IPS-NIHi11 (cell line): ENCODE measurements around the gene INSIG1.

Experiments
- DNase-seq: peaks from one replicate; pipeline ENCODE4 v3.0.0; 2012; ENCODE audit warnings: mixed read lengths, low spot score

The INSIG1 gene

GRCh38 chr7:155297517-155298287, at the start of gene INSIG1:
INSIG1 (plus strand) TSS chr7:155297878; CDS start chr7:155298286, 408 bp downstream.
- DNase-seq: peak; percentile 98

GRCh38 chr7:155248366-155248756, 49.3 kb upstream of the INSIG1 start:
- no peak for DNase-seq

GRCh38 chr7:155251831-155252230, 45.8 kb upstream of the INSIG1 start:
- DNase-seq: no peak

GRCh38 chr7:155252444-155252887, 45.2 kb upstream of the INSIG1 start:
- no peak for DNase-seq

GRCh38 chr7:155252892-155253501, 44.7 kb upstream of the INSIG1 start:
- DNase-seq: no peak

- no peak for DNase-seq
These were observed 43.7 kb upstream of the INSIG1 start for GRCh38 chr7:155254018-155254417.

- DNase-seq: no peak
These were observed 42.6 kb upstream of the INSIG1 start for GRCh38 chr7:155255071-155255470.

- DNase-seq: no peak
These were observed 42.1 kb upstream of the INSIG1 start for GRCh38 chr7:155255621-155256020.

GRCh38 chr7:155256081-155256760, 41.5 kb upstream of the INSIG1 start:
- DNase-seq: no peak

- no peak for DNase-seq
These were observed 40.8 kb upstream of the INSIG1 start for GRCh38 chr7:155256761-155257481.

GRCh38 chr7:155257482-155258225, 40.0 kb upstream of the INSIG1 start:
- DNase-seq: no peak

- DNase-seq: no peak
These were observed 39.5 kb upstream of the INSIG1 start for GRCh38 chr7:155258226-155258560.

- no peak for DNase-seq
These were observed 37.7 kb upstream of the INSIG1 start for GRCh38 chr7:155259866-155260497.

GRCh38 chr7:155260498-155260872, 37.2 kb upstream of the INSIG1 start:
- DNase-seq: no peak

- DNase-seq: no peak
These were observed 36.4 kb upstream of the INSIG1 start for GRCh38 chr7:155261031-155261985.

GRCh38 chr7:155262031-155262430, 35.6 kb upstream of the INSIG1 start:
- no peak for DNase-seq

GRCh38 chr7:155263051-155263450, 34.6 kb upstream of the INSIG1 start:
- no peak for DNase-seq

- DNase-seq: no peak
These were observed 34.0 kb upstream of the INSIG1 start for GRCh38 chr7:155263581-155264143.

- no peak for DNase-seq
These were observed 32.5 kb upstream of the INSIG1 start for GRCh38 chr7:155265144-155265543.

GRCh38 chr7:155265961-155266360, 31.7 kb upstream of the INSIG1 start:
- DNase-seq: no peak
